ENCODE results near the gene ATG4A. TPM values are rescaled to one million over a fixed set of nuclear protein-coding genes. Genes with fewer than 3 reads are reported as not detected.

ATG4A gene
- total and polyA plus RNA-seq, 8 donors: 9.0 to 69.2 (median 19.1) TPM; not detected in 1

- intact Hi-C loops (cut with DNase I; ENCODE audit: low total_unique reads): no loop called here
- WGBS, 5 donors: 74 to 100% (median 100%) methylated on average over 1 to 2 of the region's 2 CpGs
- TF ChIP-seq POLR2AphosphoS5 (IDR thresholded peaks at IDR 0.05) (no peak), POLR2A (IDR thresholded peaks at IDR 0.05) (no peak), CTCF (IDR thresholded peaks at IDR 0.05) (no peak), EP300 (IDR thresholded peaks at IDR 0.05) (no peak)
- no peak for DNase-seq
- peaks cover 0 to 26% (median 15%) of the 10 kb centered on the region in 4 donors for H3K36me3 ChIP-seq
- H3K27ac ChIP-seq: no peak overlapping the region
- H3K27me3 ChIP-seq: peaks cover 0 to 4% (median 0%) of the 10 kb centered on the region in 3 donors
- H3K9me3 ChIP-seq: no peaks in the 10 kb centered on the region
- no peaks in the 10 kb centered on the region for H3K4me1 ChIP-seq
- no peak overlapping the region for H3K4me3 ChIP-seq
Observed at GRCh38 chrX:108156082-108156481, 64.5 kb downstream of the ATG4A start.

GRCh38 chrX:108156934-108157466 lies 65.4 kb downstream of the ATG4A start:
- no peaks in the 10 kb centered on the region for H3K4me1 ChIP-seq
- H3K36me3 ChIP-seq: peaks cover 0 to 23% (median 13%) of the 10 kb centered on the region in 4 donors
- no peak overlapping the region for H3K4me3 ChIP-seq
- no peak overlapping the region for H3K27ac ChIP-seq
- intact Hi-C loops (cut with DNase I; ENCODE audit: low total_unique reads): no loop called here
- TF ChIP-seq CTCF (IDR thresholded peaks at IDR 0.05) (no peak), POLR2AphosphoS5 (IDR thresholded peaks at IDR 0.05) (no peak), POLR2A (IDR thresholded peaks at IDR 0.05) (no peak), EP300 (IDR thresholded peaks at IDR 0.05) (no peak)
- DNase-seq: no peak
- no peaks in the 10 kb centered on the region for H3K9me3 ChIP-seq
- H3K27me3 ChIP-seq: peaks cover 0 to 4% (median 0%) of the 10 kb centered on the region in 3 donors
- 80 to 91% (median 87%) methylated on average over 3 to 8 of the region's 8 CpGs for WGBS, 5 donors

- H3K4me1 ChIP-seq: no peaks in the 10 kb centered on the region
- H3K27ac ChIP-seq: no peak overlapping the region
- TF ChIP-seq CTCF (IDR thresholded peaks at IDR 0.05) (no peak), POLR2AphosphoS5 (IDR thresholded peaks at IDR 0.05) (no peak), EP300 (IDR thresholded peaks at IDR 0.05) (no peak), POLR2A (IDR thresholded peaks at IDR 0.05) (no peak)
- intact Hi-C loops (cut with DNase I; ENCODE audit: low total_unique reads): no loop called here
- H3K9me3 ChIP-seq: no peaks in the 10 kb centered on the region
- H3K4me3 ChIP-seq: no peak overlapping the region
- WGBS, 5 donors: 73 to 94% (median 85%) methylated on average over 2 to 3 of the region's 3 CpGs
- H3K36me3 ChIP-seq: peaks cover 0 to 17% (median 11%) of the 10 kb centered on the region in 4 donors
- H3K27me3 ChIP-seq: no peaks in the 10 kb centered on the region
- DNase-seq: no peak
Observed at GRCh38 chrX:108157628-108158027, 66.0 kb downstream of the ATG4A start.

- Histone ChIP-seq H3K4me3 (no peak overlapping the region), H3K27ac (no peak overlapping the region), H3K9me3 (no peaks in the 10 kb centered on the region), H3K4me1 (no peaks in the 10 kb centered on the region), H3K36me3 (peaks cover 0 to 10% (median under 1%) of the 10 kb centered on the region in 4 donors), H3K27me3 (no peaks in the 10 kb centered on the region)
- no peak for DNase-seq
- 82 to 95% (median 82%) methylated on average over 5 to 11 of the region's 11 CpGs for WGBS, 5 donors
- TF ChIP-seq CTCF (IDR thresholded peaks at IDR 0.05): no peak
- no peak for TF ChIP-seq POLR2AphosphoS5 (IDR thresholded peaks at IDR 0.05)
- TF ChIP-seq POLR2A (IDR thresholded peaks at IDR 0.05): no peak
- TF ChIP-seq EP300 (IDR thresholded peaks at IDR 0.05): no peak
- intact Hi-C loops (cut with DNase I; ENCODE audit: low total_unique reads): no loop called here
Observed at GRCh38 chrX:108159028-108159670, 67.6 kb downstream of the ATG4A start.
